ENCODE results near the gene SLPI. TPM values are rescaled to one million over a fixed set of nuclear protein-coding genes. Genes with fewer than 3 reads are reported as not detected.

The SLPI gene
- polyA plus RNA-seq, 3 donors = 0.28 to 0.69 TPM; not detected in 1

DNA sequence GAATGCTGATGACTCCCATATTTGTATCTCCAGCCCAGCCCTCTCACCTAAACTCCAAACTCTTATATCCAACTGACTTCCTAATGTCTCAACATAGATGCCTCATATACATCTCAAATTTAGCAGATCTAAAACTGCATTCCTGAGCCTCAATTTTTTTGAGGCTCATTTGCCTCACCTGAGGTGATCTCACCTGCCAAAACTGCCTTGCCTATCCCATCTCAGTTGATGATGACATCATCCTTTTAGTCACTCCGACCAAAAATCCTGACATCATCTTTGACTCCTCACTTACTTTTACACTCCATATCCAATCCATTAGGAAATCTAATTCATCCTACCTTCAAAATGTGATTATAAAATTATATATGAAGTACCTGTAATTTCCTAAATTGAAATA, 25.6 kb upstream of the SLPI start:
- no peak for DNase-seq

DNA sequence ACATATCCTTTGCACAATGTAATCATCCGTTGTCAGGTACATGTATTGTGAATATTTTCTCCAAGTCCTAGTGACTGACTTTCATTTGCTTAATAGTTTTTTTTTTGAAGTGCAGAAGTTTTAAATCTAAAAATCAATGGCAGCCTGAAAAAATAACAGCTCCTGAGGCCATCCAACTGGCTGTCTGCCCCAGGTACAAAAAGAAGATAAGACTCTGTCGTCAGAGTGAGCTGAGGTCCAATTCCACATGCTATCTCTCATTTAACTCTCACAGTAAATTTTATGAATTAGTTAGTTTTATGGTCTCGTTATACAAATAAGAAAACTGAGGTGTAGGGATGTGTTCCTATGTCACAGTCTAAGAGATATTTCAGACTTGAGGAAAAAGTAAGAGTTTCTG, 21.0 kb upstream of the SLPI start:
- no peak for DNase-seq

DNA sequence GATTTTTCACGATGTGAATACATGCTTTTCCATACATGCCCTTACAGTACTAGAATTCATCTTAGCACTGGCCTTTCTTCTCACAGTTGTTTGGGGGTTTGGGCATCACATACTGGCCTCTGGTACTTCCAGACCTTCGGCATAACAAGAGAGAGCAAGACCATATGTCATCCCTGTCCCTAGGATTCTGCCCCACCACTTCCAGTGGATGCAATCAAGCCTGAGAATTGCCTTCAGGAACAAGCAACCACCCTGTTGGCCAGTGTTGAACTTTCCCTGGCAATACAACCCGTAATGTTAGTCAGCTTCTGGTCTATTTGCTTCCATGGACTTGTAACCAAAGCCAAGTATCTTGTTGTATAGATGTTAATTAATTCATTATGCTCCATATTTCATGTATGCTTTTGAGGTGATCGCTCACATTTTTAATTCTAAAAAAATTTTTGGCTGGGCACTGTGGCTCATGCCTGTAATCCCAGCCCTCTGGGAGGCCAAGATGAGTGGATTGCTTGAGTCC, 15.4 kb upstream of the SLPI start:
- DNase-seq = no peak

DNA sequence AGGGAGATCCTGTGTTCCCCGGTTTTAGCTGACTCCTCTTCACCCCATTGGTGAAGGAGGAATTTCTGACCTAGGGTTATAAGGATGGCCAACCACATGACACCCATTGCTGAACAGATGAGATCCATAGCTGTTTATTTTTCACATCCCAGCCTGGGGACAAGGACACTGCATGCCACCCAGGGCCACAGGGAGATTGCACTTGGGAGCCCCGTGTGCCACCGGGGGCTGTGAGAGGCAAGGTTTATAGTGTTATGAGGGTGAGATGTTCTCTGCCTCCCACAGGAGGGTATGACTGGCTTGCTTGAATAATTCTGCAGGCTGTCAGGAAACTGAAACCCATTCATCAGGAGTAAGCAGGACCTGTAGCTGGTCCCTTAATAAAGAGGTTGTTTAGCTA, 14.7 kb upstream of the SLPI start:
- no peak for DNase-seq

DNA sequence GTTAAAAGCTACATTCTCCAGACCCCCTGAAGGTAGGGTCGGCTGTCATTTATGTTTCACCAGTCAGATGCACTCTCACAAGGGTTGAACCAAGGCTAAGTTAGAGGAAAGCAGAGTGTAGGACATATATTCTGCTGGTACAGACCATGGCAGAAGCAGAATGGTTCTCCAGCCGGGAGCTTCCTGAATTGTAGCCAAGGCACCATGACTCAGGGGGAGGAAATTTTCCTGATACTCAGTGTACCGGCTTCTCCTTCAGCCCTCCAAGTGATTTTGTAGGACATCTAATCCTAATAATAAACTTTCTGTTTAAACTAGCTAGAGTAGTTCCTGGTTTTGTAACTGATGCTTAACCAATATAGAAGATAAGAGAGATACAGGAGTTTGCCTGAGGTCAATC, 14.2 kb upstream of the SLPI start:
- no peak for DNase-seq

DNA sequence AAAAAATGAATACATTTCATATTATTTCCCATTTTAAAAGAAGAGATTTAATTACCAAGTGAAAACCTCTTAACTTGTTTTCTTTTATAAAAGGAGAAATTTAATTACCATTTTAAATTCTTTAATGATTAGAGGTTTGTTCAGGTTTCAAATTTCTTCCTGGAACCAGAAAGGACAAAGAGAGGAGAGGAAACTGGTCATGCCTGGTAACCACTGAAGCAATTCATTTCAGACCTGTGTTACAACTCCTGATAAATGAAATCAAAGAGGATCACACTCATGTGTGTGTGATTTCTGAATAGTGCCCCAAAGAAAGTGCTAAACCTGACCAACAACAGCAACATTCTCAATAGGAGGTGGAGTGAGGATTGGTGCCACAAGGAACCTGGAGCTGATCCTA, 12.6 kb upstream of the SLPI start:
- peak; percentile 63 for DNase-seq

DNA sequence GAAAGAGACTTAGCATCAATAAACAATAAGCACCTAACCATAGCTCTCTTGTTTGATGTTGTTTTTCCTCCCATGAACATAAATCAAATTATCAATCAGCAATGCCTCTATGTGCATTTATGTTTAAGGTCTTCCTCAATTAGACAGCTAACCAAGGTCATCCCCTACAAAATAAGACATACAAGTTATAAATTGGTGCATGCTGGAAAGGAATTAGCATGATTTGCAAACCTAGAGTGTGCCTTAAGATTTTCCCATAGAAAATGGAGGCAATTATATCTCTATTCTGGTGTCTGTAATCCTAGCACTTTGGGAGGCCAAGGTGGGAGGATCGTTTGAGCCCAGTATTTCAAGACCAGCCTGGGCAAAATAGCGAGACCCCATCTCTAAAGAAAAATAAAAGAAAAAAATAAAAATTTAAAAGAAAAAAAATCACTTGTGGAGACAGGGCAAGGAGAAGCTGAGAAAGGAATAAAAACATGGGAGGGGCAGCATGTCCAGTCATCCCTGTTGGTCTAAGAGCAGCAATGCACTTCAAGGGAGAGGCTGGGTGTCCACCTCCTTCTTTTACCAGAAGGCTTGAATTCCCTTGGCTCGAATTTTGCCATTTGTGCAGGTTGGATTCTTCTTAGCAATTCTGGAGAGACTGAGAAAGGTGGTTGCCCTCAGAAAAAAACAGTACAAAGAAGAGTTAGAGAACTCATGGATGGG, 9.3 kb upstream of the SLPI start:
- no peak for DNase-seq

DNA sequence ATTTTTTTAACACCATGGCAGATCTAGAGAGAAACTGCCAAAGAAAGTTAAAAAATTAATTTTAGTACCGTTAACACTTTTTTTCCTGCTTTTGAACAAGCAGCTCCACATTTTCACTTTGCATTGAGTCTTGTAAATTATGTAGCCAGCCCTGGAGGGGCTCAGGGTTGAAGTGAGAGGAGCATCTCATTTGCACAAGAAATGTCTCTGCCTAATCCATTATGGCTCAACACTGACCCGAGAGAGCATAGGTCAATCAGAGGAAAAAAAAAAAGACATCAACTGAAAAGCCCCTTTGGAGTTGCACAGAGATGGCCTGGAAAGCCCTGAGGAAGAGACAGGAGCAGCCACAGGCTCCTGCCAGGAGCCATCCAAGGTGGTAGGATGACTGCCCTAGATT, 4.3 kb upstream of the SLPI start:
- no peak for DNase-seq

DNA sequence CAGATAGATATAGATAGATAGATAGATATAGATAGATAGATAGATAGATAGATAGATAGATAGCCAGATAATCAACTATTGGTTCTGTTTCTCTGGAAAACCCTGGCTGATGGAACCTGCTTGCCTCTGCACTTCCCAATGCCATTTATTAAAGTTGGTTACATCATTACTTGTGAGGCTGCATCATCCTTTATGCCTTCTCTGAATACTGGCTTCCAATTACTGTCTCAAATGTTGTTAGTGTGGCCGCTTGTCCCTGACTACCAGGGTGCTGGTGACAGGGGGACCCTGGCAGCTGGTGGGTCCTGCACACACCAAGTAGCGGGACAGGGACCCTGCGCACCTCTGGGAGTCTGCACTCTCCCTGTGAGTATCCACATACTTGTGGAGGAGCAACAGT, 3.9 kb upstream of the SLPI start:
- DNase-seq = no peak

DNA sequence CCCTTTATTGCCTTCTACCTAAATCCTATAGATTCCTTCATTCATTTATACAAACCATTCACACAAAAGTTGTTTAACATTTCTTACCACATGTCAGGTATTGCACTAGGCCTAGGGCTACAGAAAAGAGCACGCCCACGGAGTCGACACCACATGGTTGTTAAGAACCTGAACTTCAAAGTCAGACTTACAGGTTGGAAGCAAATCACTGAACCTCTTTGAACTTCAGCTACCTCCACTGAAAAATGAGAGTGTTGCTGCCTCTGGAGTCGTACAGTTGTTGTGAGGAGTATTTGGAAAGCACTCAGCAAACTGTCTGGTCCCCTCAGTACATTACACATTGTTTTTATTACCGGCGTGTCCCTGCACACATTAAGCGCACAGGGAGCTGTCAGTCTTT, 3.3 kb upstream of the SLPI start:
- DNase-seq = no peak

DNA sequence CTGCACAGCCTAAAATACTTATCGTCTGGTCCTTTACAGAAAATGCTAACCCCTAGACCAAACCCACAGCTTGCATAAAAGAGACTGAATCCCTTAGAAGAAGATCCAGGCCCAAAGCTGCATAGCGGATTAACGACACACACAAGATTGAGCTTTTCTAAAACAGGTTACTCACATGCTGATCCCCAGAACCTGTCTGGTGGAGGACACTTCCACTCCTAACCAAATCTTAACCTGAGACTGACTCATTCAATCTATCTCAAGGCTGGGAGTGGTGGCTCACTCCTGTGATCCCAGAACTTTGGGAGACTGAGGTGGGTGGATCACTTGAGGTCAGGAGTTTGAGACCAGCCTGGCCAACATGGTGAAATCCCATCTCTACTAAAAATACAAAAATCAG, 2.8 kb upstream of the SLPI start:
- DNase-seq = no peak

DNA sequence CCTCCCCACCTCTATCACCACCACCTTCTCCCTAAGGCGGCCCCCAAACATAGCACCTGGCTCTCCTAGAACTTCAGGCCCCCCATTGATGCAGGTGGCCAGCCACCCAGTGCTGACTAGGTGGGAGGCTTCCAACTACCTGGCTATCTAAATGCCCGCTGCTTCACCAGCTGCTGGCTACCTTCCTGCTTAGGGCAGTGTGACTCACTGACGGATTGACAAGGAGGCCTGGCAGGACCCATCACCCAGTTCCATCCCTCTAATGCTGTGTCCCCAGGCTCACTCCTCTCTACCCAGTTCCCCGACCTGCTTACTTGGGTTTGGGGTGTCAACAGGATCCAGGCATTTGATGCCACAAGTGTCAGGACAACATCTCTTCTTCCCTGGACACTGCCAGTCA, 1.1 kb downstream of the SLPI start:
- DNase-seq = no peak

DNA sequence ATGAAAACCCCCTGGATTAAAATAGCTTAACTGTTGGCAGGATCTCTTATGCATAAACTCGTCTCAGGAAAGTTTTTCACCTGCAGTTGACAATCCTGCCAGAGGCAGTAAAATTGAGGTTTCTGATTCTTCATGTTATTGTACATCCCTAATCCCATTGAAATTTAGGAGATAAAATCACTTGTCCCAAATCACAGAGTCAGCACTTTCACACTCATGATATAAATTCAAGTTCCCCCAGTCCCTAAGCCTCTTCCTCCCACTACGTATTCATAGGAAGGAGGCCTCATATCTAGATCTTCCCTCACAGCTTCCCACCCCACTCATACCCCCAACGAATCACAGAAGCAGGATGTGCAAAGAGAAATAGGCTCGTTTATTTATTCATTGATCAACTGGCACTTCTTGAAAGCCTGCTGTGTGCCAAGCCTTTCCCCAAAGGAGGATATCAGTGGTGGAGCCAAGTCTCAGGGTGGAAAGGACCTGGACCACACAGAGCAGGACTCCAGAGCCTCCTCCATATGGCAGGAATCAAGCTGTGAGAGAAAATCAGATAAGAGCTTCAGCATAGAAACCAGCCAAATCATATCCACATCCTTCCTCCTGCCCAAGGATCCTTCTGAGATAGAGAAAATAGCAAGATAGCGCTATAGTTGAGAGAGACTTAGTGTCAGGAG, 2.3 kb downstream of the SLPI start:
- DNase-seq = no peak

DNA sequence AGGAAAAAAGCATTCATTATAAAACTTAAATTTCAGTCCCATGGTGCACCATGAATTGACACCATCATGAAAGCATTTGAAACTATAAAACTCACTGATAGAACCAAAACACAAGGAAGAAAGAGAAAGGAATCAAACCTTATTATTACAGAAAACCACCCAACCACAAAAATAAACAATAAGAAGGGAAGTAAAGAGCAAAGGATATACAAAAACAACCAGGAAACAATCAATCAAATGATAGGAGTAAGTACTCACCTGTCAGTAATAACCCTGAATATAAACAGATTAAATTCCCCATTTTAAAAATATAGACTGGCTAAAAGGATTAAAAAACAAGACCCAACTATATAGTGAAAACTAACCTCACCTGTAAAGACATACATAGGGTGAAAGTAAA, 5.8 kb downstream of the SLPI start:
- no peak for DNase-seq

DNA sequence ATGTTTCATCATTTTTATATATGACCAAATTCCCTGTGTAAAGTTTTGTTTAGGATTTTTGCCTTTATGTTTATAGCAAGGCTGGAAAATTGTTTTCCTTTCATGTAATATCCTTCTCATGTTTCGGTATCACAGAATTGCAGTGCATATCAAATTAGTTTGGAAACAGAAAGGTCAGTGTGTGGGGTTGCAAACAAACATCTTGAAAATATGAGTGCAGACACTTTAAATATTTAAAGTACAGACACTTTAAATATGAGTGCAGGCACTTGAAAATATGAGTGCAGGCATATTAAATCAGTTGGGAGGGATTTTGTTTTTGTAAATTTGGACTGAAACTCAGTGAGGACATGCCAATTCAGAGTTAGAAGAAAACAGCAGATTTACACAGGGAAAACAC, 6.5 kb downstream of the SLPI start:
- no peak for DNase-seq

DNA sequence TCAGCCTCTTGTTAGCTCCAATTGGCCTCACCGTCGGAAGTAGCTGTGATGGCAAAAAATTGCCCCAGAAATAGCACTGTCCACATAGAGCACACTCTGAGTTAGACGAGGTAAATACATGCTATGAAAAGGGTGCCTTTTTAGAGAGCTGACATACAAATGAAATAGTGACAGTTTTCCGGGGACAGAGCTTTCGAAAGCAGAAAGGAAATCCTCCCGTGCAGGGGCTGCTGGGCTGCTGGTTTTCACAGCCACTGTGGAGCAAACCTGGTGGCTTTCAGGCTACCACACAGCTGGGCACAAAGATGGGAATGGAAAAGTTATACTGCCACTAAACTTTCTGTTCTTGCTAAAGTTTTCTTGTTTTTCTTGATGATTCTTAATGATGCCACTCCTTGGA, 8.3 kb downstream of the SLPI start:
- no peak for DNase-seq

DNA sequence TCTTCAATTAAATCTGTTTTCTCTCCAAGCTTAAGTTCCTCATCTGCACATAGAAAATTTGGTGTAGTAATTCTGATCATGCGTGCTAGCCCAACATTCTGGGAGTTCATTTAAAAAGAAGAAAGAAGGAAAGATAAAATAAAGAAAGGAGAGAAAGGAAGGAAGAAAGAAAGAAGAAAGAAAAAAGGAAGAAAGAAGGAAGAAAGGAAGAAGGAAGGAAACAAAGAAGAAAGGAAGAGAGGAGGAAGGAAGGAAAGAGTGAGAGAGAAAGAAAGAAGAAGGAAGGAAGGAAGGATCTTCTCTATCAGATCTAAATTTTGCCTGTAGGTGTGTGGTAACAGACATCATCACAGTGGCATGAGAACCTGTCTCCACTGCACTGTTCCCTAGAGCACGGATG, 16.2 kb downstream of the SLPI start:
- DNase-seq = no peak

DNA sequence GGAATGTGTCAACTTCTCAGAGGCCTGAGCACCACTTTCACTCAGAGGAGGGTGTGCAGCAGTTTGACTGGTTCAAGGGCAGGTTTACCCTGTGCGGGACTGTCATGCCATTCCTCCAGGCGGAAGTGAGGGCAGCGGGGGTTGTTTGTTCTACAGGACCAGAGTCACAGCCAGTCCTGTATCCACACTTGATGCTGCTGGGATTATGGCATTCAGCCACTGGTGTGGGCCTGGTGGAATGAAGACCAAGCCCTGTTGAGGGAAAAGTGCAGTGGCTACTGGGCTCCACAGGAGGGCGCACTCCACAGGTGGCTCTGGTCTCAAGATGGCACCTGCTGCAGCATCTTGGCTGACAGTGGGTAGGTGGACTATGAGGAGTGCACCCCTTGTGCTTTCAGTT, 18.4 kb downstream of the SLPI start:
- DNase-seq = no peak

DNA sequence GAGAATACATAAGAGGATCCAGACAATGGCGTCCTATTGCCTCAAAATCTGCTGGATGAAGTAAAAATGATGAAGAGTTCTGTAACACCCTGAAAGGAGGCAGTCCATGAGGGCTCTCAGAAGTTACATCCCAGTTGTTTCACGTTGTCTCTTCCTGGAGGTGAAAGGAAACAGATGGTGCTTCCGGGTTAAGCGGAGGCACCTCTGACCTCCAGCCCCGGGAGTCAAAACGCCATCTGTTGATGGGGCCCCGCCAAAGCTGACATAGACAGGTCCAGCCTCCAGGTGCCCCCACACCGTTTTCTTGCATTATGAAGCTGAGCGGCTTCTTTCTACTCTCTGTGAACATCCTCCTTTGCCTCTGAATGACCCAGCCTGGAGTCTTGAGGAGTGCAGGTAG, 23.7 kb downstream of the SLPI start:
- DNase-seq = no peak

DNA sequence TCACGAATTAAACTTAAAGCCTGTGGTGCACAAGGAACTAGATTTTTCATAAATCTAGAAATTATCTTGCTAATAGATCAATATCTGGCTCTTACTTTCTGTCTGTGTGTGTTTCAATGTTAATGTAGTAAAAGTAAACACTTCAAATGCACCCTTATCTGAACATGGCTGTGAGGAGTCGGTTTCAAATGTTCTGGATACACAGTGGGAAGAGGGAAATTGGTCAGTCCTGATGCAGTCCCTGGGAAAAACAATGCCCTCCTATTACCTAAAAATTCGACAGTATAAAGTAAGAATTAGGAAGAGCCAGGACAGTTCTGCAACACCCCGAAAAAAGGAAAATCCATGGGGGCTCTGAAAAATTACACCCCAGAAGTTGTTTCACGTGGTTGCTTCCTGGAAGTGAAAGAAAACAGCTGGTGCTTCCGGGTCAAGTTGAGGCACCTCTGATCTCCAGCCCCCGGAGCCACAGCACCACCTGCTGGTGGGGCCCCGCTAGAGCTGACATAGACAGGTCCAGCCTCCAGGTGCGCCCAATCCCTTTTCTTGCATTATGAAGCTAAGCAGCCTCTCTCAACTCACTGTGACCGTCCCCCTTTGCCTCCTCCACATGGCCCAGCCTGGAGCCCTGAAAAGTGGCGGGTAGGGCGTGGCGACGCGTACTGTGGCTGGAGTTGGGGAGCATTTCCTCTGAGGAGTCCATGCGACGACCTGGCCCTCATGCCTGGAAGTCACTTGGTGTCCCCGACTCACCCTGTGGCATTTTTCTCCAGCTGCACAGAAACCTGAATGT, 24.9 kb downstream of the SLPI start:
- no peak for DNase-seq

DNA sequence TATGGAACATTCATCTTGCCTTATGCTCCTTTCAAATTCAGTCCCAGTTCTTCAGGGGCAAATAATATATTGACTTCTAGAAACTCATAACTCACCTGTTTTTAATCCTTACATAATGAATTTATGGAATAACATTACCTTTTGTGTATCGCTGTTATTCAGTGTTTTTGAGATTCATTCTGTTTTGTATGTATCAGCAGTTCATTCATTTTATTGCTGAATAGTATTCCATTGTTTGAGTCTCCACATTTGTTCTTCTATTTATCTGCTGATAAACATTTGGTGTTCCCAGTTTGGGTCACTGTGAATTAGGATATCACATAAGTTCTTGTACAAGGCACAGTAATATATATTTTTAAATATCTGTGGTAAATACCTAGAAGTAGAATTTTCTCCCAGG, 28.1 kb downstream of the SLPI start:
- DNase-seq = no peak

DNA sequence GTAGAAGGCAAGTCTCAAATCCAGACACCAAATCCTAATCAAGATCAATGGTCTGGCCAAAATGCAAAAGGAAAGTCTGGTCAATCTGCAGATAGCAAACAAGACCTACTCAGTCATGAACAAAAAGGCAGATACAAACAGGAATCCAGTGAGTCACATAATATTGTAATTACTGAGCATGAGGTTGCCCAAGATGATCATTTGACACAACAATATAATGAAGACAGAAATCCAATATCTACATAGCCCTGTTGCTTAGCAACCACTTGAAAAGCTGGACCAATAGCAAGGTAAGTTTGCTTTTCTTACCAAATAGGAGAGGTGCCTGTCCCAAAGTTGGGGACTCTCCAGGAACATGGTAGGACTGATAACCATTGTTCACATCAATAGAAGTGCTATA, 31.2 kb downstream of the SLPI start:
- DNase-seq = no peak

DNA sequence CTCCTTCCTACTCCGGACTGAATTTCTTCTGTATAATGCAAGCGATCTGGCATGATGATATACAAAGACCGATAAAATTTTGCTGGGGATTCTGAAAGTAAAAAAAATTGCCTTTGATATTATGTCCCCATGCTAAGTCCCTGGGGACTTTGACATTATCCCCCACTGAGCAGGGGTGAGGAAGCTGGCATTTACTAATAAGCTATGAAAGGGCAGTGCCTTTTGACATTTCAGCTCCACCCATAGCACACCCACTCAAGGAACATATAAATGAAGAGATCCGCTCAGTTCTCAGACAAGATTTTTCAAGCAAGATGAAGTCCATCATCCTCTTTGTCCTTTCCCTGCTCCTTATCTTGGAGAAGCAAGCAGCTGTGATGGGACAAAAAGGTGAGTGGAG, 33.3 kb downstream of the SLPI start, which contains the start of gene SEMG2:
Gene SEMG2, plus strand, starts transcription at position 298 of the 400 bp plus-strand sequence. Its CDS starts 17 bp downstream, at position 315.
- no peak for DNase-seq

Data from renal pelvis (tissue), 4 donors.